Measurements from ENCODE around the gene SPDYE3.

SPDYE3 gene

GRCh38 chr7:100370303-100370702, 62.8 kb downstream of the SPDYE3 start:
- no peak for DNase-seq (ENCODE audit: low read depth in 2 of 2, low spot score in 1 of 2)

DNA sequence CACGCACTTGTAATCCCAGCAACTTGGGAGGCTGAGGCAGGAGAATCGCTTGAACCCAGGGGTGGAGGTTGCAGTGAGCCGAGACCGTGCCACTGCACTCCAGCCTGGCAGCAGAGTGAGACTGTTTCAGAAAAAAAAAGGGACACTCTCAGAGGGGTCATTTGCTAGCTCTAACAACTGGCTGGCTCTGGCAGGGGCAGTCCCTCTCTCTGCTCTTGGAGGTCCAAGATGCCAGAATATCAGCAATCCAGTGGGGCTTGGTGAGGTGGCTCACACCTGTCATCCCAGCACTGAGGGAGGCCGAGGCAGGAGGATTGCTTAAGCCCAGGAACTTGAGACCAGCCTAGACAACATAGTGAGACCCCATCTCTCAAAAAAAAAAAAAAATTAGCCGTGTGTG, 63.2 kb downstream of the SPDYE3 start:
- DNase-seq (ENCODE audit: low read depth in 2 of 2, low spot score in 1 of 2) = no peak

DNA sequence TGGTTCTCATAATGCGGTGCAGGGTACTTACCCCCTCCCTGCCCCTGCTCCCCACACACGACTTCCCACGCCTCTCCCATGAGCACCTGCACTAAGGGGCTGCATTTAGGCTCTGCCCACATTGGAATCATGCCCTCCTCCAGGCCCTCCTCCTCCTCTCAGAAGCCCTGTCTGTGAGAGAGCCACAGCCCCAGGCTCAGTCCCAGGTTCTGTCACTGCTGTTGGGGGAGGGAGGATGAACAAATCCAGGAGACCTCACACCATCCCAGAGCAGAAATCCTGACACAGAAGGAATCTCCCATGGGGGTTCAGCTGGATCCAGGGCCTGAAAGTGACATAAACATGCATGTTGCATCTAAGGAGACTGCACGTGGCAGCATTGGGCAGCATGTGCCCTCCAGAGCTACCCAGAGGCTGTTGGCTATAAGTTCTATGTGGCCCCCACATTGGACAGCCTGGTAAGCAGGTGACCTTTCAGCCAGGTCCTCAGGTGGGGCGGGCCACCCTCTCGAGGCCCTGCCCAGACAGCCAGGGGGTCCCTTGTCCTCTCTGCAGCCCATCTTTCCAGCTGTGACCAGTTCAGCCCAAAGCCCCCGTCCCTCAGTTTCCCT, 64.2 kb downstream of the SPDYE3 start:
- no peak for DNase-seq (ENCODE audit: low read depth in 2 of 2, low spot score in 1 of 2)
